Liver (tissue), 9 donors: ENCODE measurements around the gene PPDPF. TPM values are rescaled to one million over a fixed set of nuclear protein-coding genes. Genes with fewer than 3 reads are reported as not detected.

Source experiments
- DNase-seq: peaks from one replicate; pipeline ENCODE4 v3.0.0-alpha.2; 2017; ENCODE audit warnings: low spot score
- H3K27ac ChIP-seq, 2 donors: one replicate each; pipeline ENCODE4 v1.7.0; 2013; ENCODE audit warnings: inconsistent platforms in 2 of 2, low read length in 2 of 2, control low read depth in 1 of 2, low read depth in 1 of 2, mild to moderate bottlenecking in 1 of 2
- H3K27me3 ChIP-seq, 4 donors: one replicate each; pipeline versions ENCODE4 v1.6.1 to v1.7.0; 2013; ENCODE audit warnings: low read length in 3 of 4, inconsistent platforms in 1 of 4, mild to moderate bottlenecking in 1 of 4, moderate library complexity in 1 of 4; ENCODE audit not compliant: control insufficient read depth in 4 of 4, insufficient read depth in 4 of 4
- H3K36me3 ChIP-seq, 4 donors: one replicate each; pipeline versions ENCODE4 v1.6.1 to v1.7.0; 2013; ENCODE audit warnings: low read length in 3 of 4, mild to moderate bottlenecking in 3 of 4, low read depth in 1 of 4, moderate library complexity in 1 of 4; ENCODE audit not compliant: control insufficient read depth in 4 of 4, insufficient read depth in 3 of 4
- H3K4me1 ChIP-seq, 4 donors: one replicate each; pipeline versions ENCODE4 v1.6.1 to v1.7.0; 2013; ENCODE audit warnings: low read length in 3 of 4, mild to moderate bottlenecking in 3 of 4, moderate library complexity in 1 of 4; ENCODE audit not compliant: control insufficient read depth in 4 of 4, insufficient read depth in 4 of 4
- H3K4me3 ChIP-seq, 3 donors: one replicate each; pipeline versions ENCODE4 v1.6.1 to v1.7.0; 2013; ENCODE audit warnings: low read length in 3 of 3, control low read depth in 1 of 3, low read depth in 1 of 3, mild to moderate bottlenecking in 1 of 3
- H3K9ac ChIP-seq, 2 donors: one replicate each; pipeline ENCODE4 v1.7.0; 2013; ENCODE audit warnings: low read length in 2 of 2, mild to moderate bottlenecking in 2 of 2, moderate library complexity in 2 of 2, control low read depth in 1 of 2, low read depth in 1 of 2
- H3K9me3 ChIP-seq, 4 donors: one replicate each; pipeline versions ENCODE4 v1.6.1 to v1.7.0; 2013; ENCODE audit warnings: low read length in 3 of 4; ENCODE audit not compliant: control insufficient read depth in 4 of 4
- ATF3 ChIP-seq: IDR thresholded peaks from 2 replicates; pipeline ENCODE4 v1.6.1; 2016; ENCODE audit warnings: antibody characterized with exemption
- CTCF ChIP-seq: fragments of 150-350 bp; IDR thresholded peaks from 2 replicates; pipeline ENCODE4 v1.5.1; 2017; ENCODE audit warnings: improper control_type of control experiment, low read depth, low read length; ENCODE audit not compliant: missing input control
- EGR1 ChIP-seq, 2 donors: IDR thresholded peaks; 2 replicates each; pipeline ENCODE4 v1.6.1; 2016 to 2018; ENCODE audit warnings: antibody characterized with exemption in 2 of 2, low read depth in 2 of 2
- FOXA1 ChIP-seq: IDR thresholded peaks from 2 replicates; pipeline ENCODE4 v1.6.1; 2016; ENCODE audit warnings: antibody characterized with exemption
- FOXA2 ChIP-seq: IDR thresholded peaks from 2 replicates; pipeline ENCODE4 v1.6.1; 2016; ENCODE audit warnings: antibody characterized with exemption
- GABPA ChIP-seq, 2 donors: IDR thresholded peaks in 1 of 2; conservative IDR thresholded peaks in 1 of 2; 2 replicates each; pipeline ENCODE4 v1.6.1; 2016; ENCODE audit warnings: antibody characterized with exemption in 2 of 2, mild to moderate bottlenecking in 1 of 2, moderate library complexity in 1 of 2
- HNF4A ChIP-seq, 2 donors: conservative IDR thresholded peaks; 2 replicates each; pipeline ENCODE4 v1.6.1; 2016; ENCODE audit warnings: antibody characterized with exemption in 2 of 2, mild to moderate bottlenecking in 2 of 2
- HNF4G ChIP-seq: IDR thresholded peaks from 2 replicates; pipeline ENCODE4 v1.6.1; 2016; ENCODE audit warnings: antibody characterized with exemption
- JUND ChIP-seq, 2 donors: IDR thresholded peaks; 2 replicates each; pipeline ENCODE4 v1.6.1; 2016; ENCODE audit warnings: antibody characterized with exemption in 2 of 2
- MAX ChIP-seq: IDR thresholded peaks from 2 replicates; pipeline ENCODE4 v1.6.1; 2016; ENCODE audit warnings: antibody characterized with exemption
- NR2F2 ChIP-seq: IDR thresholded peaks from 2 replicates; pipeline ENCODE4 v1.6.1; 2016; ENCODE audit warnings: antibody characterized with exemption
- RAD21 ChIP-seq, 2 donors: IDR thresholded peaks; 2 replicates each; pipeline ENCODE4 v1.6.1; 2016; ENCODE audit warnings: antibody characterized with exemption in 2 of 2, mild to moderate bottlenecking in 2 of 2
- REST ChIP-seq: IDR thresholded peaks from 2 replicates; pipeline ENCODE4 v1.6.1; 2016; ENCODE audit warnings: antibody characterized with exemption, mild to moderate bottlenecking
- RXRA ChIP-seq, 2 donors: IDR thresholded peaks; 2 replicates each; pipeline ENCODE4 v1.6.1; 2017 to 2018; ENCODE audit warnings: antibody characterized with exemption in 2 of 2, mild to moderate bottlenecking in 1 of 2
- SP1 ChIP-seq: IDR thresholded peaks from 2 replicates; pipeline ENCODE4 v1.6.1; 2018; ENCODE audit warnings: antibody characterized with exemption, mild to moderate bottlenecking
- TAF1 ChIP-seq: conservative IDR thresholded peaks from 2 replicates; pipeline ENCODE4 v1.6.1; 2016; ENCODE audit warnings: antibody characterized with exemption, mild to moderate bottlenecking
- YY1 ChIP-seq: IDR thresholded peaks from 2 replicates; pipeline ENCODE4 v1.6.1; 2016; ENCODE audit warnings: antibody characterized with exemption, mild to moderate bottlenecking
- ZBTB33 ChIP-seq: IDR thresholded peaks from 2 replicates; pipeline ENCODE4 v1.6.1; 2016; ENCODE audit warnings: antibody characterized with exemption
- WGBS: extraction: QIAGEN DNeasy Blood & Tissue Kit; methylation state at CpG from one replicate; pipeline ENCODE4 v1.1.7; 2013; 5-methylcytosine and 5-hydroxymethylcytosine counted together
- polyA plus RNA-seq, 2 donors: library from polyadenylated mRNA; stranded (reverse) in 1 of 2; unstranded in 1 of 2; fragments of 200-250 nt in 1 of 2; fragments of >200 nt in 1 of 2; fragmentation: Nextera tagmentation in 1 of 2; extraction: Ambion mirVana in 1 of 2; gene quantifications; one replicate each; pipeline versions ENCODE4 v1.2.1 to v1.2.3, GENCODE V29; 2013 to 2015
- total RNA-seq, 2 donors: library from RNA; depleted of rRNA; stranded (reverse); fragments of >200 nt; gene quantifications; one replicate each; pipeline ENCODE4 v1.2.3, GENCODE V29; 2014
- donor health status: healthy.
- donor health status: healthy.
- donor health status: healthy.
- donor health status: healthy.
- donor health status: healthy.

Gene PPDPF
- total and polyA plus RNA-seq, 4 donors = 8.3 to 196 (median 25.3) TPM

- no peak overlapping the region for H3K27ac ChIP-seq
- TF ChIP-seq JUND (IDR thresholded peaks at IDR 0.05) (no peak), HNF4G (no peak), YY1 (no peak), ATF3 (no peak), ZBTB33 (no peak), REST (no peak), RXRA (IDR thresholded peaks at IDR 0.05) (no peak), NR2F2 (no peak), MAX (no peak), FOXA2 (no peak), FOXA1 (no peak), CTCF (no peak), EGR1 (IDR thresholded peaks at IDR 0.05; ENCODE audit: low read depth in 2 of 2) (no peak), GABPA (IDR thresholded peaks at IDR 0.05 in 1 of 2, conservative IDR thresholded peaks at IDR 0.05 in 1 of 2) (no peak), TAF1 (no peak), HNF4A (conservative IDR thresholded peaks at IDR 0.05) (no peak), RAD21 (IDR thresholded peaks at IDR 0.05) (no peak), SP1 (no peak)
- H3K9me3 ChIP-seq = no peaks in the 10 kb centered on the region
- peaks cover 0 to 52% (median 33%) of the 10 kb centered on the region in 4 donors for H3K36me3 ChIP-seq
- H3K27me3 ChIP-seq = no peaks in the 10 kb centered on the region
- DNase-seq = no peak
- no peak overlapping the region for H3K9ac ChIP-seq
- WGBS = 96% methylated on average over 43 of the region's 43 CpGs
- peaks cover 0 to 9% (median 3%) of the 10 kb centered on the region in 4 donors for H3K4me1 ChIP-seq
- no peak overlapping the region for H3K4me3 ChIP-seq
Observed at GRCh38 chr20:63565699-63566335, 45.3 kb downstream of the PPDPF start.
